Measurements from ENCODE around the gene PLPP3. TPM values are rescaled to one million over a fixed set of nuclear protein-coding genes. Genes with fewer than 3 reads are reported as not detected.

Gene PLPP3
- total RNA-seq, 2 experiments from 2014 or later, result not detected

- no peaks in the 10 kb centered on the region for H3K9me3 ChIP-seq (ENCODE audit: control insufficient read depth in 1 of 2, insufficient read depth in 1 of 2, low read length in 2 of 2)
- H3K4me3 ChIP-seq (ENCODE audit: low read length), result no peak overlapping the region
- ATAC-seq (ENCODE audit: poor library complexity), result no peak
- no peak overlapping the region for H3K27ac ChIP-seq (ENCODE audit: low read depth in 1 of 2, low read length in 2 of 2)
- H3K4me1 ChIP-seq (ENCODE audit: insufficient read depth, low read length), result no peaks in the 10 kb centered on the region
- Mint-ChIP-seq H3K9me3 (no peaks in the 10 kb centered on the region), H3K36me3 (ENCODE audit: low read depth) (no peaks in the 10 kb centered on the region), H3K27ac (no peak overlapping the region), H3K4me3 (no peak overlapping the region), H3K4me1 (ENCODE audit: low read depth) (no peaks in the 10 kb centered on the region), H3K27me3 (peaks cover 9% of the 10 kb centered on the region)
- ChIA-PET POLR2A (no interaction called here), CTCF (no interaction called here)
- intact Hi-C loops (cut with DNase I, micrococcal nuclease), result no loop called here
- TF ChIP-seq, protein P1, sequence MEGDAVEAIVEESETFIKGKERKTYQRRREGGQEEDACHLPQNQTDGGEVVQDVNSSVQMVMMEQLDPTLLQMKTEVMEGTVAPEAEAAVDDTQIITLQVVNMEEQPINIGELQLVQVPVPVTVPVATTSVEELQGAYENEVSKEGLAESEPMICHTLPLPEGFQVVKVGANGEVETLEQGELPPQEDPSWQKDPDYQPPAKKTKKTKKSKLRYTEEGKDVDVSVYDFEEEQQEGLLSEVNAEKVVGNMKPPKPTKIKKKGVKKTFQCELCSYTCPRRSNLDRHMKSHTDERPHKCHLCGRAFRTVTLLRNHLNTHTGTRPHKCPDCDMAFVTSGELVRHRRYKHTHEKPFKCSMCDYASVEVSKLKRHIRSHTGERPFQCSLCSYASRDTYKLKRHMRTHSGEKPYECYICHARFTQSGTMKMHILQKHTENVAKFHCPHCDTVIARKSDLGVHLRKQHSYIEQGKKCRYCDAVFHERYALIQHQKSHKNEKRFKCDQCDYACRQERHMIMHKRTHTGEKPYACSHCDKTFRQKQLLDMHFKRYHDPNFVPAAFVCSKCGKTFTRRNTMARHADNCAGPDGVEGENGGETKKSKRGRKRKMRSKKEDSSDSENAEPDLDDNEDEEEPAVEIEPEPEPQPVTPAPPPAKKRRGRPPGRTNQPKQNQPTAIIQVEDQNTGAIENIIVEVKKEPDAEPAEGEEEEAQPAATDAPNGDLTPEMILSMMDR (IDR thresholded peaks at IDR 0.05), result no peak
- no peaks in the 10 kb centered on the region for H3K36me3 ChIP-seq (ENCODE audit: insufficient read depth, low read length)
- H3K27me3 ChIP-seq (ENCODE audit: control insufficient read depth in 1 of 2, insufficient read depth in 2 of 2, low read length in 2 of 2), result peaks cover 0 to 2% of the 10 kb centered on the region in 2 experiments
- no peak for DNase-seq
Observed at GRCh38 chr1:56571448-56571847, 7.9 kb downstream of the PLPP3 start.

DNA sequence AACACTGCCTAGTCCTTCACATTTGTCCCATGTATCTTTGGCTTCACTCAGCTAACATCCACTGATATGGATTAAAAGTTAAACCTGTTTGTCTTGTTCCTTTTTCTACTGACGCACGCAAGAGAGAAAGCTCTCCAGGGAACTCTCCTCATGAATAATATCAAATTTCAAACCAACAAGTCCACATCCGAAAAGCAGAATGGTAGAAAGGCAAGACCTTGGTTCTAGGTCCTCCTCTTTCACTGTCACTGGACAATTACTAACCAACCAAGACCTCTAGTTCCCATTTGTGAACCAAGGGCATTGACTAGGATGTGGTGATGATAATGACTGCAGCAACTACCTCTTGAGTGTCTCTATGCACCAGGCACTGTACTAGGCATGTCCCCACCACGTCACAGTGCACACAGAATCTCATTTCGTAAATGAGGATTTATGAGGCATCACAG is 8.4 kb downstream of the PLPP3 start:
- Histone ChIP-seq H3K27me3 (ENCODE audit: control insufficient read depth in 1 of 2, insufficient read depth in 2 of 2, low read length in 2 of 2) (no peaks in the 10 kb centered on the region), H3K4me3 (ENCODE audit: low read length) (no peak overlapping the region), H3K27ac (ENCODE audit: low read depth in 1 of 2, low read length in 2 of 2) (no peak overlapping the region), H3K9me3 (ENCODE audit: control insufficient read depth in 1 of 2, insufficient read depth in 1 of 2, low read length in 2 of 2) (no peaks in the 10 kb centered on the region), H3K4me1 (ENCODE audit: insufficient read depth, low read length) (no peaks in the 10 kb centered on the region), H3K36me3 (ENCODE audit: insufficient read depth, low read length) (no peaks in the 10 kb centered on the region)
- no peaks in the 10 kb centered on the region for H3K36me3 Mint-ChIP-seq (ENCODE audit: low read depth)
- no peak overlapping the region for H3K27ac Mint-ChIP-seq
- H3K27me3 Mint-ChIP-seq, result peaks cover 7% of the 10 kb centered on the region
- CTCF ChIA-PET, result no interaction called here
- POLR2A ChIA-PET, result no interaction called here
- intact Hi-C loops (cut with DNase I, micrococcal nuclease), result no loop called here
- no peaks in the 10 kb centered on the region for H3K9me3 Mint-ChIP-seq
- DNase-seq (no peak), ATAC-seq (ENCODE audit: poor library complexity) (no peak)
- TF ChIP-seq, protein P1 (IDR thresholded peaks at IDR 0.05), result no peak
- no peak overlapping the region for H3K4me3 Mint-ChIP-seq
- H3K4me1 Mint-ChIP-seq (ENCODE audit: low read depth), result no peaks in the 10 kb centered on the region

- Mint-ChIP-seq H3K36me3 (ENCODE audit: low read depth) (no peaks in the 10 kb centered on the region), H3K27ac (no peak overlapping the region), H3K27me3 (no peaks in the 10 kb centered on the region), H3K4me1 (ENCODE audit: low read depth) (no peaks in the 10 kb centered on the region), H3K4me3 (no peak overlapping the region), H3K9me3 (no peaks in the 10 kb centered on the region)
- intact Hi-C loops (cut with DNase I, micrococcal nuclease), result no loop called here
- H3K4me1 ChIP-seq (ENCODE audit: insufficient read depth, low read length), result no peaks in the 10 kb centered on the region
- no peaks in the 10 kb centered on the region for H3K27me3 ChIP-seq (ENCODE audit: control insufficient read depth in 1 of 2, insufficient read depth in 2 of 2, low read length in 2 of 2)
- POLR2A ChIA-PET, result no interaction called here
- H3K27ac ChIP-seq (ENCODE audit: low read depth in 1 of 2, low read length in 2 of 2), result no peak overlapping the region
- no peaks in the 10 kb centered on the region for H3K36me3 ChIP-seq (ENCODE audit: insufficient read depth, low read length)
- CTCF ChIA-PET, result no interaction called here
- TF ChIP-seq, protein P1 (IDR thresholded peaks at IDR 0.05), result no peak
- no peak for ATAC-seq (ENCODE audit: poor library complexity)
- no peaks in the 10 kb centered on the region for H3K9me3 ChIP-seq (ENCODE audit: control insufficient read depth in 1 of 2, insufficient read depth in 1 of 2, low read length in 2 of 2)
- no peak for DNase-seq
- H3K4me3 ChIP-seq (ENCODE audit: low read length), result no peak overlapping the region
Observed at GRCh38 chr1:56569661-56570060, 9.7 kb downstream of the PLPP3 start.
